OCI-LY1 (cell line): ENCODE measurements around the gene SEL1L2.

Source experiments
- H2AFZ ChIP-seq: fragments of 200-600 bp; sonication (generic), shearing (Covaris generic); 2 replicates; pipeline ENCODE4 v1.6.0; 2014; ENCODE audit warnings: antibody characterized with exemption, mild to moderate bottlenecking, low read length
- H3F3A ChIP-seq: fragments of 200-600 bp; sonication (generic), shearing (Covaris generic); 2 replicates; pipeline ENCODE4 v1.6.0; 2014; ENCODE audit warnings: mild to moderate bottlenecking, antibody characterized with exemption, low read length, moderate library complexity; ENCODE audit not compliant: insufficient read depth
- H3K27ac ChIP-seq: fragments of 200-600 bp; sonication (generic); 2 replicates; pipeline ENCODE4 v1.5.1; 2014; ENCODE audit warnings: low read length, mixed run types, mild to moderate bottlenecking, low read depth; ENCODE audit not compliant: poor library complexity, severe bottlenecking
- H3K27me3 ChIP-seq: fragments of 200-600 bp; sonication (generic); 2 replicates; pipeline ENCODE4 v1.6.0; 2014; ENCODE audit warnings: antibody characterized with exemption, mild to moderate bottlenecking, low read length, moderate library complexity; ENCODE audit not compliant: insufficient read depth
- H3K36me3 ChIP-seq: fragments of 200-600 bp; sonication (generic); 2 replicates; pipeline ENCODE4 v1.6.1; 2014; ENCODE audit warnings: mild to moderate bottlenecking, antibody characterized with exemption, low read length, moderate library complexity, mixed read lengths; ENCODE audit not compliant: insufficient read depth
- H3K4me1 ChIP-seq: fragments of 200-600 bp; sonication (generic); 2 replicates; pipeline ENCODE4 v1.5.1; 2014; ENCODE audit warnings: mild to moderate bottlenecking, low read length, moderate library complexity; ENCODE audit not compliant: insufficient read depth, severe bottlenecking
- H3K4me2 ChIP-seq: fragments of 200-600 bp; sonication (generic), shearing (Covaris generic); 2 replicates; pipeline ENCODE4 v1.6.1; 2014; ENCODE audit warnings: low read length
- H3K4me3 ChIP-seq: fragments of 200-600 bp; sonication (generic); 2 replicates; pipeline ENCODE4 v1.5.1; 2014; ENCODE audit warnings: low read length, low read depth, mild to moderate bottlenecking, mixed read lengths; ENCODE audit not compliant: poor library complexity, severe bottlenecking
- H3K79me2 ChIP-seq: fragments of 200-600 bp; shearing (Covaris generic); 2 replicates; pipeline ENCODE4 v1.6.1; 2016; ENCODE audit warnings: mixed run types, low read length, mixed read lengths; ENCODE audit not compliant: insufficient read depth
- H3K9ac ChIP-seq: fragments of 200-600 bp; sonication (generic), shearing (Covaris generic); 2 replicates; pipeline ENCODE4 v1.6.1; 2014; ENCODE audit warnings: mild to moderate bottlenecking, low read length, mixed read lengths
- H3K9me2 ChIP-seq: fragments of 200-600 bp; sonication (generic), shearing (Covaris generic); 2 replicates; pipeline ENCODE4 v1.6.1; 2014; ENCODE audit warnings: low read depth, mild to moderate bottlenecking, low read length, mixed read lengths
- H3K9me3 ChIP-seq: fragments of 200-600 bp; shearing (Covaris generic); 2 replicates; pipeline ENCODE4 v1.6.1; 2014; ENCODE audit warnings: low read length, mixed read lengths
- H4K20me1 ChIP-seq: fragments of 200-600 bp; sonication (generic), shearing (Covaris generic); 2 replicates; pipeline ENCODE4 v1.6.0; 2016; ENCODE audit warnings: mild to moderate bottlenecking, low read length; ENCODE audit not compliant: insufficient read depth
- CTCF ChIP-seq: fragments of 200-600 bp; sonication (generic), shearing (Covaris generic); IDR thresholded peaks from 2 replicates; pipeline ENCODE4 v1.5.1; 2017; ENCODE audit warnings: mild to moderate bottlenecking, antibody characterized with exemption, low read length, moderate library complexity, mixed read lengths
- EZH2 ChIP-seq: fragments of 200-600 bp; sonication (generic), shearing (Covaris generic); IDR thresholded peaks from 2 replicates; pipeline ENCODE4 v1.8.0; 2017; ENCODE audit warnings: borderline replicate concordance, mixed run types, mild to moderate bottlenecking, antibody characterized with exemption, low read length, moderate library complexity, mixed read lengths

SEL1L2 gene

GRCh38 chr20:14005996-14006395, 15.6 kb upstream of the SEL1L2 start:
- no peak overlapping the region for H3K4me2 ChIP-seq
- H4K20me1 ChIP-seq: no peaks in the 10 kb centered on the region
- H3K4me3 ChIP-seq: no peak overlapping the region
- no peak overlapping the region for H3K27ac ChIP-seq
- H3K79me2 ChIP-seq: no peaks in the 10 kb centered on the region
- H2AFZ ChIP-seq: no peak overlapping the region
- H3K9me2 ChIP-seq: no peaks in the 10 kb centered on the region
- no peaks in the 10 kb centered on the region for H3K9me3 ChIP-seq
- H3K36me3 ChIP-seq: no peaks in the 10 kb centered on the region
- H3K9ac ChIP-seq: no peak overlapping the region
- H3F3A ChIP-seq: no peaks in the 10 kb centered on the region
- no peaks in the 10 kb centered on the region for H3K27me3 ChIP-seq
- H3K4me1 ChIP-seq: no peaks in the 10 kb centered on the region
- TF ChIP-seq CTCF (no peak), EZH2 (no peak)

- Histone ChIP-seq H4K20me1 (no peaks in the 10 kb centered on the region), H3K4me2 (no peak overlapping the region)
- no peak for TF ChIP-seq CTCF
- TF ChIP-seq EZH2: no peak
These were observed 10.5 kb upstream of the SEL1L2 start for GRCh38 chr20:14000917-14001316.

DNA sequence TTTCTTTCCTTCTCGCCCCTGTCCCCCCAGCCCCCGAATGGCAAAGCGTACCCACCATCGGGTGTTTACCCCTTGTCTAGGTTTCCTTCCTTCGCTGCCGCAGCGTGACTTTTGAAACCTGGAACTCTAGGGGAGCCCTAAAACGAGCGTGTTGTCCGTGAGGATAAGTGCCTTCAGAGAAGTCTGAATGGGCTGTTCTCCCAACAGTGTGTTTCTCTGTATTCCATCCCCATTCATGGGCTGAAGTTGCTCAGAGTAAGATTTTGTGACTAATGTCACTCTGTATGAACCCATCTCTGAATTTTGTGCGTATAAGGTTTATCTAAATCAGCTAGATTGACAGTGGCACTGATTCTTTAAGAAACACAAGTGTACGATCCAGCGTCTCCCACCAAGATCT, 5.9 kb upstream of the SEL1L2 start:
- Histone ChIP-seq H3K9me2 (no peaks in the 10 kb centered on the region), H3K27ac (no peak overlapping the region), H3K79me2 (no peaks in the 10 kb centered on the region), H3F3A (no peaks in the 10 kb centered on the region), H4K20me1 (no peaks in the 10 kb centered on the region), H3K36me3 (no peaks in the 10 kb centered on the region), H3K4me1 (no peaks in the 10 kb centered on the region), H3K9ac (no peak overlapping the region), H3K9me3 (peaks cover 8% of the 10 kb centered on the region; the same call in 1 of the 2 replicates), H2AFZ (no peak overlapping the region), H3K4me3 (no peak overlapping the region), H3K27me3 (no peaks in the 10 kb centered on the region), H3K4me2 (no peak overlapping the region)
- TF ChIP-seq CTCF (no peak), EZH2 (no peak)

More at GRCh38 chr20:14000917-14001316, 10.5 kb upstream of the SEL1L2 start:
- Histone ChIP-seq H3F3A (no peaks in the 10 kb centered on the region), H3K36me3 (no peaks in the 10 kb centered on the region), H3K9me2 (no peaks in the 10 kb centered on the region), H3K9ac (no peak overlapping the region), H3K4me3 (no peak overlapping the region), H2AFZ (no peak overlapping the region), H3K9me3 (no peaks in the 10 kb centered on the region), H3K4me1 (no peaks in the 10 kb centered on the region), H3K27ac (no peak overlapping the region), H3K27me3 (no peaks in the 10 kb centered on the region), H3K79me2 (no peaks in the 10 kb centered on the region)
